GM18499 (cell line): ENCODE data around the gene RTBDN.
"Not testable (repeated sequence)": the region's sequence is repeated elsewhere in the genome, so short reads cannot be mapped to it uniquely, and the experiment has no call there.

Experiments
- ATAC-seq: cut with Tn5 transposase; IDR thresholded peaks from one replicate; pipeline ENCODE4 v1.9.1; 2021; ENCODE audit warnings: moderate number of reproducible peaks; ENCODE audit not compliant: insufficient read depth, unreplicated experiment

The RTBDN gene

DNA sequence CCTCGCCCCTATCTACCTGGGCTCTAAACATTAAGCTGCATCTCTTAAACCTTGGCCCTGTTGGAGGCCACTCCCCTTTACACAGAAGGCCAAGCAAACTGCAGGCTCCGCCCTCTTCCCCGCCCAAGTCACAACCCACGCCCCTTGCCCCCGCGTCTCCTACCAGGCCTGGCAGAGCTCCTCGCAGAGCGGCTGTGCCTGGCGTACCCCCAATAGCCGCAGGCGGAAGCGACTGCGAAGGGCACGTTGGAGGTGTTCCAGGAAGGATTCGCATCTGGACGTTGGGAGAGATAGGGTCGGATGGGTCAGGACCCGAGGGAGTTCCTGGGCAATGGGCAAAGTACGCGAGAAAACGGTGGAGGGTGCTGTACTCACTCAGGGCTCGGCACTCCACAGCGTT is 5.9 kb downstream of the RTBDN start:
- no peak for ATAC-seq

DNA sequence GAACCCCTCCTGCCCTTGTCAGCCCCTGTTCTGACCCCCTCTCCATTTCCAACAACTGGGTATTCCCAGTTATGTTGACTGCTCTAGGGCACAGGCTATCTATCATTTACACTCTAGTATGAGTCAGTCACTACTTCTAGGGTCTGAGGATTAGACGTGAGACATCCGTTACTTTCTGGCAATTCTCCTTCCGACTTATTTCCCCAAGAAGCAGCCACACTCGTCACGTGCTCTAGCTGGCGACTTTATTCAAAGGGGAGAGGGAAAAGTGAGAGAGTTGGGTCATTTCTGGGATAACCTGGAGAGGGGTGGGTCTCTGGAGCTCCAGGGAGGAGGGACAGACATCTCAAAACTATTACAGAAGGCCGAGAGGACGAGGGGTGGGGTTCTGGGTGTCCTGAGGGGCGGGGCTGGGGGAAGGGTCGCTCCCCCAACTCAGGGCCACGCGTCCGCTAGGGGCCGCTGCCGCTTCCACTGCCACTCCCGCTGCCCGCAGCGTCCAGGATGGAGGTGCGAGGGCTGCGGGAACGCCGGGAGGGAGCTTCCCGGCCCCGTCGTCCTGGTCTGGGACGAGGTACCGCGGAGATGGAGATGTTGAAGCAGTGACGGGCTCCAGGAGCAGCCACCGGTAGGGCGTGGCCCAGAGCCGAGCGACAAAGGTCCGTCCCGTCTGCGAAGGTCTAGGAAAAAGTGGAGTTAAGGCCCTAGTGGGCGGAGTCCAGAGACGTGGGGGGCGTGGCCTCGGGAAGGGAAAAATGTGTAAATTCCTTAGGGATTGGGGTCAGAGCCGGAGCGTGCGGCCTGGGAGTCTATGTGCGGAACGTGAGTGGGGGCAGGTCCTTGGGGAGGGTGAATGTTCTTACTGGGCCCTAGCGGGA is 8.9 kb downstream of the RTBDN start:
- no peak for ATAC-seq

DNA sequence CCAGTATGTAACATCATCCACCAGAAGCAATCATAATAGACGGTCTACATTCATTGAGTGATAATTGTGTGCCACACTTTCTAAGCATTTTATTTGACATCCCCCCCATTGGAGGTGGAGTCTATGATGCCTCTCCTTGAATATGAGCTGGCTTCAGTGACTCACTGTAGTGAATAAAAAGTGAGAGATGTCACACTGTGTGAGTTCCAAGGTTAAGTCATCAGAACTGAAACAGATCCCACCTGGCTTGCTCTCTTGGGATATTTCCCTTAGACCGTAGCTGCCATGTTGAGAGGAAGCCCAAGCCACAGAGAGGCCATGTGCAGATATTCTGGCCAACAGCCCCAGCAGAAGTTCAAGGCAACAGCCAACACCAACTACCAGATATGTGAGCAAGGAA is 12.6 kb downstream of the RTBDN start:
- ATAC-seq = no peak

DNA sequence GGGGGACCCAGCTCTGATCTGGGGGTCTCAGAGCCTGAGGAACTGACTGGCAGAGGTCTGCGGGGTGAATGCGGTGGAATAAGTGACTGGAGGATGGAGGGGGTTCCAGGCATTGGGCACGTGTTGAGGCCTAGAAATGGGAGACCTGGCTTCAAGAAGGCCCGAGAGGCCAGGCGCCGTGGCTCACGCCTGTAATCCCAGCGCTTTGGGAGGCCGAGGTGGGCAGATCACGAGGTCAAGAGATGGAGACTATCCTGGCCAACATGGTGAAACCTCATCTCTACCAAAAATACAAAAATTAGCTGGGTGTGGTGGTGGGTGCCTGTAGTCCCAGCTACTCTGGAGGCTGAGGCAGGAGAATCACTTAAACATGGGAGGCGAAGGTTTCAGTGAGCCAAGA is 16.6 kb downstream of the RTBDN start:
- not testable (repeated sequence) for ATAC-seq

DNA sequence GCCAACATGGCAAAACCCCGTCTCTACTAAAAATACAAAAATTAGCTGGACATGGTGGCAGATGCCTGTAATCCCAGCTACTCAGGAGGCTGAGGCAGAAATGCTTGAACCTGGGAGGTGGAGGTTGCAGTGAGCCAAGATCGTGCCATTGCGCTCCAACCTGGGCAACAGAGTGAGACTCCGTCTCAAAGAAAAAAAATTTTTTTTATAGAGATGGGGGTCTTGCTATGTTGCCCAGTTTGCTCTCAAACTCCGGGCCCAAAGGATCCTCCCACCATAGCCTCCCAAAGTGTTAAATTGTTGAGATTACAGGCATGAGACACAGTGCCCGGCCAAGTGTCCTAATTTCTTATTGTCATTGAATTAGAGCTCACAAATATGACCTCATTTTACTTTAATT is 17.2 kb downstream of the RTBDN start:
- not testable (repeated sequence) for ATAC-seq

DNA sequence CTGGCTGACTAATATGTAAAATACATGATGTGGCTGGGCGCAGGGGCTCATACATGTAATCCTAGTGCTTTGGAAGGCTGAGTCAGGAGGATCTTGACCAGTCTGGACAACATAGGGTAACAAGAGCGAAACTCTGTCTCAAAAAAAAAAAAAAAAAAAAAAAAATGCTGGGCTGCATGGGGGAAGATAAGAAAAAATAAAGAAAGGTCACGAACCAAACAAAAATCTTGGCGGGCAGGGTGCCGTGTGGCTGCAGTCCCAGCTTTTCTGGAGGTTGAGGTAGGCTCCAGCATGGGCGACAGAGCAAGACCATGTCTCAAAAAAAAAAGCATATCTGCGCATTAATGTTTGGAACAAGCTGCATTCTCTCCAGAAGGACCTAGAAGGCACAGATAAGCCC is 19.3 kb downstream of the RTBDN start:
- no peak for ATAC-seq

DNA sequence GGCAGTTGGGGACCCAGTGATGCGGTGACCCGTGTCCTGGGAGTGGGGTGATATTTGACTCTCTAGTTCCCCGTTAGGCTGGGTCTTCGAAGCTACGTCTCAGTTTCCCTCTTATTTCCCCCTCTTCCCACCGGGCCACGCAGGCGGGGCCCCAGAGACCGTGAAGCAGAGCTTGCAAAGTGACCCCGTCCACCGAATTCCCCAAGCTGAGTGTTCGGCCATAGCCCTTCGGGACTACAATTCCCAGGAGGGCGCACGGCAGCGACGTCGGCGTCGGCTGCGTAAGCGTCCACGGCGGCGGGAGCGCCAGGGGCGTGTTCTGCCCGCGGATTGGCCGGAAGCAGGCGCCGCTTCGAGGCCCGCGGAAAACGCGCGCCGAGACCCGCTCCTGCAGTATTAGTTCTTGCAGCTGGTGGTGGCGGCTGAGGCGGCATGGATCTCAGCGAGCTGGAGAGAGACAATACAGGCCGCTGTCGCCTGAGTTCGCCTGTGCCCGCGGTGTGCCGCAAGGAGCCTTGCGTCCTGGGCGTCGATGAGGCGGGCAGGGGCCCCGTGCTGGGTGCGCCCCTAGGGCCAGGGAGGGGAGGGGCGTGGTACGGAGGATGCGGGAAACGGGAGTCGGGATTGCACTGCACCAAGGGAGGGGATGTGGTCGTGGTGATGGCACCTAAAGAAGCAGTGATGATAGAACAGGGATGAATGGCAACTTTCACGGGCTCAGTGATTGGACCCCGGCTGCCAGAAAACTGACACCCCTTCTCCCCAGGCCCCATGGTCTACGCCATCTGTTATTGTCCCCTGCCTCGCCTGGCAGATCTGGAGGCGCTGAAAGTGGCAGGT is 27.9 kb downstream of the RTBDN start, which contains the start of gene RNASEH2A:
TSS of gene RNASEH2A (plus strand) at position 343 of the 840 bp plus-strand sequence. CDS start at position 433, 90 bp downstream.
- no peak for ATAC-seq

DNA sequence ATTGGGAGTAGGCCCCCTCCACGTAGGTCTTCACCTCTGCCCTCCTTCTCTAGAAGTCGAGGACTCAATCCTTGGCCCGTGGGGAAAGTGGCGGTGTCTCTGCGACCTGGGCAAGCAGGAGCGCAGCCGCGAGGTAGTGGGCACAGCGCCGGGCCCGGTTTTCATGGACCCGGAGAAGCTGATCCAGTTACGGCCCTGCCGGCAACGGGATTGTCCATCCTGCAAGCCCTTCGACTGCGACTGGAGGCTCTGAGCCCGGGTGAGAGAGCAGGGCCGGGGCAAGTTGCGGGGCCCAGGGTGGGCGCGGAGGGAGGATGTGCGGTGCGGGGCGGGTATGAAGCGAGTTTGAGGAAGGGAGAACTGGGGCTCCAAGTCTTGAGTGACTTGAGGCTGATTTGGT is 30.3 kb downstream of the RTBDN start:
- ATAC-seq = no peak

DNA sequence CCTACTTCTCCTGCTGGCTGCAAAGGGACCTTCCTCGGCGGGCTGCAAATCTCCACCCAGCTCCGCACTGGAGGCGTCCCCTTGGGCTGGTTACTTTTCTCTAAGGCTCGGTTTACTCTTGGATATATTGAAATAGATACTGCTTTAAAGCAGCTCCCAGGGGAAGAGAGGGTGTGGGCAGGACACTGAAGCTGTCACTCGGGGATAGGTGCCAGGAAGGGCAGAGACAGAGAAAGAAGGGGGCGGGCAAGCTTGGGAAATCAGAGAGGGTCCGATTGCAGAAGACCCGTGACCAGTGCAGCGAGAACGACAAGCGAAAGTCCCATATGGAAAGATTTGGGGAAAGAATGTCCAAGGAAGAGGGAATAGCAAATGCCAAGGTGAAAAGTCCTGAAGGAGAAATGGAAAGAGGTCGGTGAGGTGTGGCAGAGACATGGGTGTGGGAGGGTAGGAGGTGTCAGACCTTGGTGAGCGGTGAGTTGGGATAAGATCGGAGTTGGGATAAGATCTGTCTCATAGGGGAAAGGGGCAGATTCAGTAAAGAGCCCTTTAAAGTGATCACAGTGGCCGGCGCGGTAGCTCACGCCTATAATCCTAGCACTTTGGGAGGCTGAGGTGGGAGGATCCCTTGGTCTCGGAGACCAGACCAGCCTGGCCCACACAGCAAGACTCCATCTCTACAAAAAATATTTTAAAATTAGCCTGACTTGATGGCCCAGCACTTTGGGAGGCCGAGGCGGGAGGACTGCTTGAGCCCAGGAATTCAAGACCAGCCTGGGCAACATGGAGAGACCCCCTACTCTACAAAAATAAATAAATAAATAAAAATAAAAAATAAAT is 31.9 kb downstream of the RTBDN start:
- no peak for ATAC-seq

DNA sequence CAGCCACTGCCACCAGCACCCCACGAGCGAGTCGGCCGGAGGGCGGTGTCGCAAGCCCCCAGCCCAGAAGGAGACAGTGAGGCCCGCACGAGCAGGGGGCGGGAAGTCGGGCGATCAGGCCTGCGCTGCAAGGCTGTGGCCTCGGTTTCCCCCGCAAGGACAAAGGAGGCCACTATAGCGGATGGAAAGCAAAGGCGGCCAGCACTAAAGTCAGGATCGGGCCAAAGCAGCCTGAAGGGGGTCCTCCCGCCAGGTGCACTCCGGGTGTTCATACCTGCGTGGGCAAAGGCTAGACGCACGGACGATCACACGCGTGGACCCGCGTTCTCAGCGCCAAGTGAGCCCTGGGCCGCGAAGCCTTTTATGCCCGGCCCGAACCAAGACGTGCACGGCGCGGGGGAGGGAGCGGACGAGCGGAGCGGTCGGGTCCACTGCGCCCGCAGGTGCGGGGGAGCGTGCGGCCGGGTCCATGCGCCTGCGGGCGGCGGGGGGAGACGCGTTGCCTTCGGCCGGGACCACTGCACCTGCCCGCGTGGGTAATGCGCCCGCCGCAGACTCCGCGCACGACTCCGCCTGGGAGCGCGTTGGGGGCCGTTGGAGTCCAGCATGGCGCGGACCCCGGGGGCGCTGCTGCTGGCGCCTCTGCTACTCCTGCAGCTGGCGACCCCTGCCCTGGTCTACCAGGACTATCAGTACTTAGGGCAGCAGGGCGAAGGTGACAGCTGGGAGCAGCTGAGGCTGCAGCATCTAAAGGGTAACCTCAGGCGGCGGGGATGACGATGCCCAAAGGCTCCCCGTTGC is 32.7 kb downstream of the RTBDN start, which contains the start of the genes PRDX2 and THSD8:
TSS of gene PRDX2 (minus strand) at position 335 of the 801 bp plus-strand sequence. CDS start 539 bp downstream, outside the sequence.
TSS of gene THSD8 (plus strand) at position 604 of the 801 bp plus-strand sequence. CDS start at position 607, 3 bp downstream.
- ATAC-seq = no peak

DNA sequence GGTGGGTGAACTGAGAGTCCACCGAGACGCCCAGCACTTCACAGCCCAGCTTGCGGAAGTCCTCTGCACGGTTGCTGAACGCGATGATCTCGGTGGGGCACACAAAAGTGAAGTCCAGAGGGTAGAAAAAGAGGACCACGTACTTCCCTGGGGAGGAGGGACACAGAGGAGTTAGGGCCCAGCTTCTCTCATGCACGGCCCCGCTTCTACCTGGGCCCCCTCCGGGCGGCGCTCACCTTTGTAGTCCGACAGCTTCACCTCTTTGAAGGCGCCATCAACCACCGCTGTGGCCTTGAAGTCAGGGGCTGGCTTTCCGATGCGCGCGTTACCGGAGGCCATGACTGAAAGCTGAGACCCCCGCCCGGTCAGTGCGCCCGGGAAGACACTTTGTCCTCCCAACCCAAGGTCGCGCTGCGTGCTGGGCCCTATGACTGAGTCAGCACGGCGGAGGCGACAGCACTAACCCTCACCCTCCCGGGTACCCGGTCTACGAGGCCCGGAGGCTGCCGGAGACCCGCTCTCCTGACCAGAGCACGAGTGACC is 33.4 kb downstream of the RTBDN start:
- no peak for ATAC-seq

DNA sequence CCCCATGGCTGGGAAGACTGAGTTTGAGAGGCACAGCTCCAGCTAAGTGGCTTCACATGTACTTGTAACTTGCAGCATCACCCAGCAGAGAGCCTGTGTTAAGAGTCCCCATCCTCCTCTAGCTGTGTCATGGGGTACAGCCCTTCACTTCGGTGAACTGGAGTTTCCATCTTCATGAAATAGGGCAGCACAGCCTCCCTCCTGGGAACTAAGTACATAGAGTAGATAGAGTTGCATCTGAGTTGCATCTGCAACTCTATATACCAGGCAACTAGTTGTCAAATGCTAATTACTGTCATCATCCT is 34.0 kb downstream of the RTBDN start:
- no peak for ATAC-seq

DNA sequence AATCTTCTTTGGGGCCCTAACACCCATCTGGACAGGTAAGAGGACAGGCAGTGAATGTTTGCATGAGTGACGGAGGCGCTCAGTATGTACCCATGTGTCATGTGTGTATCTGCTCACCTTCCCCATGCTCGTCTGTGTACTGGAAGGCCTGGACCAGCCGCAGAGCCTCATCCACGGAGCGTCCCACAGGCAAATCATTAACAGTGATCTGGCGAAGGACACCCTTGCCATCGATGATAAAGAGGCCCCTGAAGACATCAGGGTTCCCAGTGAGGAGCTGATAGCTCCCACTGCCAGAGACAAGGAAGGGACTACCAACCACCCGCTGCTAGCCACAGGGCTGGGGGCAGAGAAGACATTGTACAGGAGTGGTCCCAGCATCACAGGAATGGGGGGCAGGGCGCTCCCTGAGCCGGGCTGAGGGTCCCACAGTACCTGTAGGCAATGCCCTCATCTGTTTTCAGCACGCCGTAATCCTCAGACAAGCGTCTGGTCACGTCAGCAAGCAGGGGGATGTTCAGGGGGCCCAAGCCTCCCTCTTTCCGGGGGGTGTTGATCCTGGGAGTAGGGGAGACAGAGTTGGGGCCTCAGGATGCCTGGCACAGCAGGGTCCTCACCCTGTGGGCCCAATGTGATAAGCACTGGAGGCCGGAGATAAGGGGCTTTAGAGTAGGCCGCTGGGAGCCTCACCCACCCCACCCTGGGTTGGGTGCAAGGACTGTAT is 34.5 kb downstream of the RTBDN start:
- no peak for ATAC-seq

DNA sequence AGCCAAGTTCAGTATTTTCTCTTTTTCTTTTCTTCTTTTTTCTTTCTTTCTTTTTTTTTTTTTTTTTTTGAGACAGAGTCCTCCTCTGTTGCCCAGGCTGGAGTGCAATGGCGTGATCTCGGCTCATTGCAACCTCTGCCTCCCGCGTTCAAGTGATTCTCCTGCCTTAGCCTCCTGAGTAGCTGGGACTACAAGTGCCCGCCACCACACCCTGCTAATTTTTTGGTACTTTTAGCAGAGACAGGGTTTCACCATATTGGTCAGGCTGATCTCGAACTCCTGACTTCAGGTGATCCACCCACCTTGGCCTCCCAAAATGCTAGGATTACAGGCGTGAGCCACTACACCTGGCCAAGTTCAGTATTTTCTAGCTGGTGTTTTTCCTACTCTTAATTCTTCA is 36.8 kb downstream of the RTBDN start:
- ATAC-seq = not testable (repeated sequence)

DNA sequence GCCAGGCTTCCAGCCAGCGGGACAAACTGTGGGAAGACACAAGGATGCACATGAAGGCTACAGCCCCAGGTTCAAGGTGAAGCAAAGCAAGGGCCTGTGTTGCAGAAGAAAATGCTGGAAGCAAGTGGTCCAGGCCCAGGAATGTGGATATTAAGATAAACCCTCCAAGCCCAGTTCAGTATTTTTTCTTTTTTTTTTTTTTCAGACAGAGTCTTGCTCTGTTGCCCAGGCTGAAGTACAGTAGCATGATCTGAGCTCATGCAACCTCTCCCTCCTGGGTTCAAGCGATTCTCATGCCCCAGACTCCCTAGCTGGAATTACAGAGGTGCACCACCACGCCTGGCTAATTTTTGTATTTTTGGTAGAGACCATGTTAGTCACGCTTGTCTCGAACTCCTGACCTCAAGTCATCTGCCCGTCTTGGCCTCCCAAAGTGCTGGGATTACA is 37.2 kb downstream of the RTBDN start:
- no peak for ATAC-seq

DNA sequence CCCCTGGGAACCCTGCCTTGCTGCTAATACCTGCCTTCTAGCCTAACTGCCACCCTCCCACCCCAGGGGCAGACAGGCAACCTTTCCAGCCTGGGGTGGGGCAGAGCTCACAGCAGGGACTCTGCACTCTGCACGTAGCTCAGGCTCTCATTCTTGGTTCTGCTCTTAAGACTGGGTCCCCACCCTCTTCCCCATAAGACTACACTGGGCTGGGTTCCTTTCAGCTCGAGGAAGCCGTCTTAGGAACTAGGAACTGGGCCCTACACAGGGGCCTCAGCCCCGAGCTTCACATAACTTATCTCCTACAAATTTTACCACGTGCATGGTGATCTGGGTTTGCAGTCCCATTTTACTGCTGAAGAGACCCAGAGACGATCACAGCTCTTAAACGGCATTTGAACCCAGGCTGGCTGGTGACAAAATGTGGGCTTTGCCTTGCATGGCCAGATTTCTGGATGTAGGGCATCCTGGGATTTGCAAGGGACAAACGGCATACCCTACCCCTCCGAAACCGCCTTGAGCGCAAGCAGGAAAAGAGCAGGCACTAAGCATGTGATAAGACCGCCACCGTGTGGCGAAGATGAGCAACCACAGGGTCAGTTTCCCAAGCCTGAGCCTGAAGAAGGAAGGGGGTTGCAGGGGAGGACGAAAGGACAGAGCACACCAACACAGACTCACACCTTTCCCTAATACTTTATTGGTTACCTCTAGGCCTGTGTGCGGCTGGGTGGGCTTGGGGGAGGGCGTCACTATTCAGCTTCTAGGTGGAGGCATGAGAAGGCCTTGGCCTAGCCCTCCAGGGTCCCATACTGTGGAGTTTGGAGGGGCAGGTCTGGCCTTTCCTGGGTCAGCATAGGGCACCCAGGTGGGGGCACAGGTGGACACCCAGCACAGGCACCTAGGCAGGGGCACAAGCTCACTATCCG is 38.0 kb downstream of the RTBDN start:
- no peak for ATAC-seq

DNA sequence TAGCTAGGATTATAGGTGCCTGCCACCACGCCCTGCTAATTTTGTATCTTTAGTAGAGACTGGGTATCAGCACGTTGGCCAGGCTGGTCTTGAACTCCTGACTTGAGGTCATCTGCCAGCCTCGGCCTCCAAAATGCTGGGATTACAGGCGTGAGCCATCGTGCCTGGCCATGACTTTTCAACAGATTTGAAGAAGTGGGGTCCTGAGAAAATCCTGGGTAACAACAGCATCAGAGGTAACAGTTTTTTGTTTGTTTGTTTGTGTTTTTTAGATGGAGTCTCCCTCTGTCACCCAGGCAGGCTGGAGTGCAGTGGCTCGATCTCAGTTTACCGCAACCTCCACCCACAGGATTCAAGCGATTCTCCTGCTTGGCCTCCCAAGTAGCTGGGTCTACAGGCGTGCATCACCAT is 39.4 kb downstream of the RTBDN start:
- ATAC-seq = no peak
